OCI-LY7 (cell line): ENCODE data around the gene ZDHHC11B. TPM values are rescaled to one million over a fixed set of nuclear protein-coding genes. Genes with fewer than 3 reads are reported as not detected.
"Not testable (repeated sequence)": the region's sequence is repeated elsewhere in the genome, so short reads cannot be mapped to it uniquely, and the experiment has no call there.

Experiments used
- BruUV-seq: library from RNA; stranded (reverse); fragments of 400-500 nt; replicated peaks from 2 replicates; lab custom pipeline; 2021; lab: Mats Ljungman, UMichigan
- CTCF ChIA-PET: fragments of 300-600 bp; sonication (Branson Sonifier 250); formaldehyde crosslinking; loops from one replicate; lab custom pipeline; 2022; ENCODE audit warnings: antibody characterized with exemption; ENCODE audit not compliant: unreplicated experiment; lab: Charles Lee
- POLR2A ChIA-PET: fragments of 300-600 bp; sonication (Branson Sonifier 250); formaldehyde crosslinking; loops from one replicate; lab custom pipeline; 2022; ENCODE audit warnings: antibody characterized with exemption; lab: Charles Lee
- DNase-seq: peaks from one replicate; pipeline ENCODE4 v3.0.0-alpha.2; 2015; ENCODE audit warnings: low spot score
- H2AFZ ChIP-seq: fragments of 200-600 bp; sonication (generic), shearing (Covaris generic); 2 replicates; pipeline ENCODE4 v1.6.1; 2014; ENCODE audit warnings: mild to moderate bottlenecking, antibody characterized with exemption, low read length, moderate library complexity
- H3K27ac ChIP-seq: fragments of 200-600 bp; sonication (generic); 2 replicates; pipeline ENCODE4 v1.5.1; 2014; ENCODE audit warnings: mixed run types, low read depth, mild to moderate bottlenecking, moderate library complexity, low read length, inconsistent platforms; ENCODE audit not compliant: poor library complexity, severe bottlenecking
- H3K36me3 ChIP-seq: fragments of 200-600 bp; sonication (generic); 2 replicates; pipeline ENCODE4 v1.6.1; 2014; ENCODE audit warnings: mild to moderate bottlenecking, antibody characterized with exemption, low read length, moderate library complexity, mixed read lengths; ENCODE audit not compliant: insufficient read depth
- H3K4me1 ChIP-seq: fragments of 200-600 bp; sonication (generic); 2 replicates; pipeline ENCODE4 v1.5.1; 2014; ENCODE audit warnings: mild to moderate bottlenecking, low read length; ENCODE audit not compliant: insufficient read depth, poor library complexity, severe bottlenecking
- H3K4me2 ChIP-seq: fragments of 200-600 bp; sonication (generic); 2 replicates; pipeline ENCODE4 v1.6.1; 2014; ENCODE audit warnings: mild to moderate bottlenecking, low read length
- H3K4me3 ChIP-seq: fragments of 200-600 bp; sonication (generic); 2 replicates; pipeline ENCODE4 v1.5.1; 2014; ENCODE audit warnings: mild to moderate bottlenecking, low read depth, low read length; ENCODE audit not compliant: poor library complexity, severe bottlenecking
- H3K79me2 ChIP-seq: fragments of 200-600 bp; sonication (generic); 2 replicates; pipeline ENCODE4 v1.6.1; 2016; ENCODE audit warnings: low read depth, mild to moderate bottlenecking, low read length, moderate library complexity, mixed read lengths; ENCODE audit not compliant: insufficient read depth
- H3K9me2 ChIP-seq: fragments of 200-600 bp; sonication (generic); 2 replicates; pipeline ENCODE4 v1.6.1; 2016; ENCODE audit warnings: mild to moderate bottlenecking, low read length, mixed read lengths; ENCODE audit not compliant: insufficient read depth
- H3K9me3 ChIP-seq: fragments of 200-600 bp; sonication (generic); 2 replicates; pipeline ENCODE4 v1.6.1; 2014; ENCODE audit warnings: mild to moderate bottlenecking, mixed run types, low read length, mixed read lengths
- H4K20me1 ChIP-seq: fragments of 200-600 bp; sonication (generic); 2 replicates; pipeline ENCODE4 v1.6.1; 2014; ENCODE audit warnings: mild to moderate bottlenecking, antibody characterized with exemption, low read length, moderate library complexity, mixed read lengths; ENCODE audit not compliant: insufficient read depth
- EZH2phosphoT487 ChIP-seq: fragments of 200-600 bp; sonication (generic); IDR thresholded peaks from 2 replicates; pipeline ENCODE4 v1.6.1; 2018; ENCODE audit warnings: low read depth, borderline replicate concordance, mild to moderate bottlenecking, mixed run types, antibody characterized with exemption, low read length, moderate library complexity, mixed read lengths
- intact Hi-C: fragments of 100-400 bp; cut with micrococcal nuclease; formaldehyde crosslinking; loops from one replicate; pipeline ENCODE4 v1.10.0; 2022; ENCODE audit not compliant: unreplicated experiment
- total RNA-seq, 2 experiments: library from RNA; depleted of rRNA in 1 of 2; stranded (reverse); fragments of >200 nt in 1 of 2; shearing (Covaris generic) in 1 of 2; gene quantifications; 2 replicates each; pipeline ENCODE4 v1.2.3, GENCODE V29; 2014 to 2022
- TF ChIP-seq, protein P1 (sequence below): fragments of 200-600 bp; sonication (generic); conservative IDR thresholded peaks from 2 replicates; pipeline ENCODE4 v1.5.1; 2014; ENCODE audit warnings: mild to moderate bottlenecking, antibody characterized with exemption, low read length, moderate library complexity, mixed read lengths

ZDHHC11B gene
- total RNA-seq, 2 experiments from 2014 or later, result 0.29 TPM; not detected in 1

DNA sequence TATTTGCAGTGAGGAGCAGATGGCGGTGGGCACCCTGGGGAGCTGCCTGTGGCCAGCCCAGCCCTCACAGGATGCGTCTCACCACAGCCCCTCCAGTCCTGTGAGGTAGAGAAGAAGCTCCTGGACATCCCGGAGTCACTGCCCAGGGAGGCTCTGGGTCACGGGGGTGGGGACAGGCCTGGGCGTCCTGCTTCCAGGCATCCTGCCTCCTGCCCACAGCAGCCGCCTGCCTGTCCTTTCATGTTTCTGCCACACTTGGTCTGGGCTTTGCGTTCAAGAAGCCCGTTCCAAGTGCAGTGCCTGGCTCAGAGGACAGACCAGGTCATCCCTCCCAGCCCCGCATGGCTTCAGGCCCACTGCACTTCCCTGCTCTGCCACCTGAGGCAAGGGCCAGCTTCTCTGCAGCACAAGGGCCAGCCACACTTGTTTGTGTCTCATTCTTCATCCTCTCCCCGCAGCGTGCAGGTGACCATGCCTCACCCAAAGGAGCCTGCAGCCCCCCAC lies 38.2 kb downstream of the ZDHHC11B start:
- intact Hi-C loops, result no loop called here
- ChIA-PET POLR2A (no interaction called here), CTCF (no interaction called here)
- no peak overlapping the region for H3K4me2 ChIP-seq
- H4K20me1 ChIP-seq, result no peaks in the 10 kb centered on the region
- H3K9me2 ChIP-seq, result no peaks in the 10 kb centered on the region
- DNase-seq, result no peak
- TF ChIP-seq, protein P1, sequence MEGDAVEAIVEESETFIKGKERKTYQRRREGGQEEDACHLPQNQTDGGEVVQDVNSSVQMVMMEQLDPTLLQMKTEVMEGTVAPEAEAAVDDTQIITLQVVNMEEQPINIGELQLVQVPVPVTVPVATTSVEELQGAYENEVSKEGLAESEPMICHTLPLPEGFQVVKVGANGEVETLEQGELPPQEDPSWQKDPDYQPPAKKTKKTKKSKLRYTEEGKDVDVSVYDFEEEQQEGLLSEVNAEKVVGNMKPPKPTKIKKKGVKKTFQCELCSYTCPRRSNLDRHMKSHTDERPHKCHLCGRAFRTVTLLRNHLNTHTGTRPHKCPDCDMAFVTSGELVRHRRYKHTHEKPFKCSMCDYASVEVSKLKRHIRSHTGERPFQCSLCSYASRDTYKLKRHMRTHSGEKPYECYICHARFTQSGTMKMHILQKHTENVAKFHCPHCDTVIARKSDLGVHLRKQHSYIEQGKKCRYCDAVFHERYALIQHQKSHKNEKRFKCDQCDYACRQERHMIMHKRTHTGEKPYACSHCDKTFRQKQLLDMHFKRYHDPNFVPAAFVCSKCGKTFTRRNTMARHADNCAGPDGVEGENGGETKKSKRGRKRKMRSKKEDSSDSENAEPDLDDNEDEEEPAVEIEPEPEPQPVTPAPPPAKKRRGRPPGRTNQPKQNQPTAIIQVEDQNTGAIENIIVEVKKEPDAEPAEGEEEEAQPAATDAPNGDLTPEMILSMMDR, result no peak
- TF ChIP-seq EZH2phosphoT487, result no peak
- BruUV-seq, result no TSS peak
- no peak overlapping the region for H3K4me3 ChIP-seq
- no peaks in the 10 kb centered on the region for H3K79me2 ChIP-seq
- H3K9me3 ChIP-seq, result no peaks in the 10 kb centered on the region
- H3K27ac ChIP-seq, result no peak overlapping the region
- no peaks in the 10 kb centered on the region for H3K36me3 ChIP-seq
- H3K4me1 ChIP-seq, result no peaks in the 10 kb centered on the region
- H2AFZ ChIP-seq, result no peak overlapping the region

GRCh38 chr5:745272-746142 lies 39.0 kb downstream of the ZDHHC11B start:
- H3K4me1 ChIP-seq, CTCF ChIA-PET, H3K79me2 ChIP-seq, intact Hi-C loops, H2AFZ ChIP-seq, H3K4me2 ChIP-seq, H3K27ac ChIP-seq, H4K20me1 ChIP-seq, DNase-seq, H3K9me2 ChIP-seq, H3K36me3 ChIP-seq, H3K4me3 ChIP-seq, BruUV-seq, POLR2A ChIA-PET, H3K9me3 ChIP-seq: not testable (repeated sequence)

- H3K9me3 ChIP-seq, H3K79me2 ChIP-seq, H2AFZ ChIP-seq, H3K9me2 ChIP-seq, intact Hi-C loops, H3K4me3 ChIP-seq, H3K4me1 ChIP-seq, DNase-seq, BruUV-seq, H3K4me2 ChIP-seq, H3K27ac ChIP-seq, CTCF ChIA-PET, H3K36me3 ChIP-seq, POLR2A ChIA-PET, H4K20me1 ChIP-seq: not testable (repeated sequence)
Measured at GRCh38 chr5:743696-744404, 40.7 kb downstream of the ZDHHC11B start.

GRCh38 chr5:742276-742675 lies 42.3 kb downstream of the ZDHHC11B start:
- not testable (repeated sequence) for H3K9me2 ChIP-seq

GRCh38 chr5:734145-734544 lies 50.4 kb downstream of the ZDHHC11B start:
- H3K27ac ChIP-seq, H3K9me3 ChIP-seq, H4K20me1 ChIP-seq, H3K4me1 ChIP-seq, H3K4me3 ChIP-seq, POLR2A ChIA-PET, BruUV-seq, intact Hi-C loops, H3K9me2 ChIP-seq, H3K4me2 ChIP-seq, H3K36me3 ChIP-seq, DNase-seq, H2AFZ ChIP-seq, H3K79me2 ChIP-seq, CTCF ChIA-PET: not testable (repeated sequence)

More at GRCh38 chr5:742276-742675, 42.3 kb downstream of the ZDHHC11B start:
- CTCF ChIA-PET, H3K9me3 ChIP-seq, H3K27ac ChIP-seq, H2AFZ ChIP-seq, intact Hi-C loops, BruUV-seq, H3K4me2 ChIP-seq, H3K79me2 ChIP-seq, H4K20me1 ChIP-seq, POLR2A ChIA-PET, H3K36me3 ChIP-seq, H3K4me3 ChIP-seq, DNase-seq, H3K4me1 ChIP-seq: not testable (repeated sequence)
